Fibroblast of pulmonary artery (primary cell): ENCODE results near the gene GID8.

ENCODE experiments used
- DNase-seq: peaks from one replicate; pipeline ENCODE4 v3.0.0-alpha.2; 2010; ENCODE audit warnings: low read depth
- H3K4me3 ChIP-seq: replicated peaks from 2 replicates; pipeline ENCODE4 v1.5.1; 2011; ENCODE audit warnings: low read depth, mild to moderate bottlenecking, control low read depth, low read length, moderate library complexity
- CTCF ChIP-seq: IDR thresholded peaks from 2 replicates; pipeline ENCODE4 v1.5.1; 2011; ENCODE audit warnings: mild to moderate bottlenecking, control low read depth, low read length, inconsistent platforms; ENCODE audit errors: missing control alignments

The GID8 gene

GRCh38 chr20:62892348-62893304 lies 45.3 kb upstream of the GID8 start:
- no peak for TF ChIP-seq CTCF
- no peak overlapping the region for H3K4me3 ChIP-seq
- DNase-seq: no peak

GRCh38 chr20:62893700-62894099 lies 44.2 kb upstream of the GID8 start:
- DNase-seq: no peak
- no peak overlapping the region for H3K4me3 ChIP-seq
- TF ChIP-seq CTCF: no peak

GRCh38 chr20:62894261-62894660 lies 43.7 kb upstream of the GID8 start:
- no peak for DNase-seq
- no peak overlapping the region for H3K4me3 ChIP-seq
- no peak for TF ChIP-seq CTCF

- TF ChIP-seq CTCF: no peak
- no peak overlapping the region for H3K4me3 ChIP-seq
- DNase-seq: no peak
Measured at GRCh38 chr20:62895539-62895938, 42.4 kb upstream of the GID8 start.

- no peak for DNase-seq
- no peak for TF ChIP-seq CTCF
- H3K4me3 ChIP-seq: no peak overlapping the region
Measured at GRCh38 chr20:62896526-62896925, 41.4 kb upstream of the GID8 start.

- TF ChIP-seq CTCF: no peak
- no peak for DNase-seq
- no peak overlapping the region for H3K4me3 ChIP-seq
Measured at GRCh38 chr20:62897666-62898065, 40.3 kb upstream of the GID8 start.
